DND-41 (cell line): Measurements from ENCODE around the gene OGFR.

Source experiments
- EZH2 ChIP-seq: IDR thresholded peaks from 3 replicates; pipeline ENCODE4 v1.6.1; 2012; ENCODE audit warnings: borderline replicate concordance, low read depth, mild to moderate bottlenecking, moderate library complexity, low read length, inconsistent platforms; ENCODE audit not compliant: severe bottlenecking
- TF ChIP-seq, protein P1 (sequence below): IDR thresholded peaks from 2 replicates; pipeline ENCODE4 v1.5.1; 2012; ENCODE audit warnings: borderline replicate concordance, low read length, moderate library complexity, mild to moderate bottlenecking; ENCODE audit not compliant: poor library complexity, severe bottlenecking; ENCODE audit errors: extremely low read depth

DNA sequence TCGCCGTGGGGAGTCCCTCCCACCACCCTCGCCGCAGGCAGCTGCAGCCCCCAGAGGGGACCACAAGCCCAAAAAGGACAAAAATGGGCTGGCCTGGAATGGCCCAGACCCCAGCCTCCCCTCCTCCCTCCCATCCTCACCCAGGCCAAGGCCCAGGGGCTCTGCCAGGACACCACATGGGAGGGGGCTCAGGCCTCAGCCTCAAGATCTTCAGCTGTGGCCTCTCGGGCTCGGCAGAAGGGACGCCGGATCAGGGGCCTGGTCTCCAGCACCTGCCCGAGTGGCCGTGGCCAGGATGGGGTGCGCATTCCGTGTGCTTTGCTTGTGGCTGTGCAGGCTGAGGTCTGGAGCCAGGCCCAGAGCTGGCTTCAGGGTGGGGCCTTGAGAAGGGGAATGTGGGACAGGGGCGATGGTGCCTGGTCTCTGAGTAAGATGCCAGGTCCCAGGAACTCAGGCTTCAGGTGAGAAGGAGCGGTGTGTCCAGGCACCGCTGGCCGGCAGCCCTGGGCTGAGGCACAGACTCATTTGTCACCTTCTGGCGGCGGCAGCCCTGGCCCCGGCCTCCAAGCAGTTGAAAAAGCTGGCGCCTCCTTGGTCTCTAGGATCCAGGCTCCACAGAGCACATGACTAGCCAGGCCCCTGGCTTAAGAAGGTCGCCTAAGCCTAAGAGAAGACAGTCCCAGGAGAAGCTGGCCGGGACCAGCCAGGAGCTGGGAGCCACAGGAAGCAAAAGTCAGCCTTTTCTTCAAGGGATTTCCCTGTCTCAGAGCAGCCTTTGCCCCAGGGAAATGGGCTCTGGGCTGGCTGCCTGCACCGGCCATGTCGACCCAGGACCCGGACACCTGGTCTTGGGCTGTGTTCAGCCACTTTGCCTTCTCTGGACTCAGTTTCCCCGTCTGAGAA is 43.5 kb upstream of the OGFR start:
- TF ChIP-seq, protein P1, sequence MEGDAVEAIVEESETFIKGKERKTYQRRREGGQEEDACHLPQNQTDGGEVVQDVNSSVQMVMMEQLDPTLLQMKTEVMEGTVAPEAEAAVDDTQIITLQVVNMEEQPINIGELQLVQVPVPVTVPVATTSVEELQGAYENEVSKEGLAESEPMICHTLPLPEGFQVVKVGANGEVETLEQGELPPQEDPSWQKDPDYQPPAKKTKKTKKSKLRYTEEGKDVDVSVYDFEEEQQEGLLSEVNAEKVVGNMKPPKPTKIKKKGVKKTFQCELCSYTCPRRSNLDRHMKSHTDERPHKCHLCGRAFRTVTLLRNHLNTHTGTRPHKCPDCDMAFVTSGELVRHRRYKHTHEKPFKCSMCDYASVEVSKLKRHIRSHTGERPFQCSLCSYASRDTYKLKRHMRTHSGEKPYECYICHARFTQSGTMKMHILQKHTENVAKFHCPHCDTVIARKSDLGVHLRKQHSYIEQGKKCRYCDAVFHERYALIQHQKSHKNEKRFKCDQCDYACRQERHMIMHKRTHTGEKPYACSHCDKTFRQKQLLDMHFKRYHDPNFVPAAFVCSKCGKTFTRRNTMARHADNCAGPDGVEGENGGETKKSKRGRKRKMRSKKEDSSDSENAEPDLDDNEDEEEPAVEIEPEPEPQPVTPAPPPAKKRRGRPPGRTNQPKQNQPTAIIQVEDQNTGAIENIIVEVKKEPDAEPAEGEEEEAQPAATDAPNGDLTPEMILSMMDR = no peak
- no peak for TF ChIP-seq EZH2
